Head of caudate nucleus (tissue), 42 donors: ENCODE results near the gene USH2A.
A peak's percentile ranks its signal among the peaks of the same experiment; 100 is the strongest.
"Not testable (repeated sequence)": the region's sequence is repeated elsewhere in the genome, so short reads cannot be mapped to it uniquely, and the experiment has no call there.

ENCODE experiments used
- DNase-seq, 42 donors: peaks; one replicate each; pipeline versions ENCODE4 v3.0.0 to v3.0.0-alpha.2; 2020 to 2021; ENCODE audit warnings: mixed read lengths in 7 of 42
- intact Hi-C: fragments of 100-400 bp; cut with DNase I; formaldehyde crosslinking; loops from one replicate; pipeline ENCODE4 v1.15.0; 2022

USH2A gene

GRCh38 chr1:216175714-216176113 is 247.5 kb downstream of the USH2A start:
- no peak for DNase-seq
- intact Hi-C loops = no loop called here

GRCh38 chr1:216173376-216173995 is 249.8 kb downstream of the USH2A start:
- intact Hi-C loops = no loop called here
- DNase-seq = no peak

GRCh38 chr1:216169351-216169750 is 253.9 kb downstream of the USH2A start:
- no peak for DNase-seq
- intact Hi-C loops = no loop called here

GRCh38 chr1:216168546-216168945 is 254.7 kb downstream of the USH2A start:
- no peak for DNase-seq
- intact Hi-C loops = no loop called here

GRCh38 chr1:216154063-216154462 is 269.2 kb downstream of the USH2A start:
- no peak for DNase-seq
- intact Hi-C loops = no loop called here

- intact Hi-C loops = no loop called here
- DNase-seq = no peak
Measured at GRCh38 chr1:216153130-216153529, 270.1 kb downstream of the USH2A start.

- intact Hi-C loops, DNase-seq: not testable (repeated sequence)
Measured at GRCh38 chr1:216145451-216146018, 277.7 kb downstream of the USH2A start.

- intact Hi-C loops = no loop called here
- DNase-seq = no peak
Measured at GRCh38 chr1:216144661-216145450, 278.4 kb downstream of the USH2A start.

GRCh38 chr1:216142921-216143320 is 280.3 kb downstream of the USH2A start:
- intact Hi-C loops = no loop called here
- DNase-seq = no peak

- intact Hi-C loops = no loop called here
- DNase-seq = no peak
Measured at GRCh38 chr1:216140730-216141524, 282.3 kb downstream of the USH2A start.

GRCh38 chr1:216124192-216124781 is 299.0 kb downstream of the USH2A start:
- DNase-seq = no peak
- intact Hi-C loops = no loop called here

GRCh38 chr1:216123446-216124191 is 299.6 kb downstream of the USH2A start:
- no peak for DNase-seq
- intact Hi-C loops = no loop called here

GRCh38 chr1:216119600-216119999 is 303.6 kb downstream of the USH2A start:
- intact Hi-C loops = no loop called here
- DNase-seq = peak in 2 of 42 donors; percentile 2 to 5

GRCh38 chr1:216114180-216114579 is 309.1 kb downstream of the USH2A start:
- intact Hi-C loops = no loop called here
- DNase-seq = no peak

- DNase-seq = no peak
- intact Hi-C loops = no loop called here
Measured at GRCh38 chr1:216113181-216113580, 310.1 kb downstream of the USH2A start.

GRCh38 chr1:216111842-216112241 is 311.4 kb downstream of the USH2A start:
- DNase-seq = no peak
- intact Hi-C loops = no loop called here

- DNase-seq = no peak
- intact Hi-C loops = no loop called here
Measured at GRCh38 chr1:216095400-216095799, 327.8 kb downstream of the USH2A start.

- DNase-seq = no peak
- intact Hi-C loops = no loop called here
Measured at GRCh38 chr1:216090556-216090955, 332.7 kb downstream of the USH2A start.

GRCh38 chr1:216086678-216087077 is 336.6 kb downstream of the USH2A start:
- intact Hi-C loops = no loop called here
- no peak for DNase-seq
